Gastrocnemius medialis (tissue), 4 donors: Measurements from ENCODE around the gene CASP3.

Experiments
- CTCF ChIP-seq, 5 experiments: fragments of 450-650 bp in 3 of 5; fragments of 200-600 bp in 2 of 5; sonication (generic) in 2 of 5; IDR thresholded peaks in 4 of 5; conservative IDR thresholded peaks in 1 of 5; 1 replicate in 4 of 5; 2 replicates in 1 of 5; pipeline ENCODE4 v1.5.1; 2016 to 2019; ENCODE audit warnings: antibody characterized with exemption in 5 of 5, mild to moderate bottlenecking in 3 of 5, moderate library complexity in 3 of 5
- POLR2A ChIP-seq, 2 donors: fragments of 450-650 bp; IDR thresholded peaks; one replicate each; pipeline ENCODE4 v1.6.1; 2017; ENCODE audit warnings: antibody characterized with exemption in 2 of 2, mild to moderate bottlenecking in 2 of 2, moderate library complexity in 2 of 2

GRCh38 chr4:184680698-184681097 lies 31.5 kb upstream of the CASP3 start:
- TF ChIP-seq CTCF (IDR thresholded peaks at IDR 0.05 in 4 of 5, conservative IDR thresholded peaks at IDR 0.05 in 1 of 5) (no peak), POLR2A (IDR thresholded peaks at IDR 0.05) (no peak)
